HCT116 (cell line): ENCODE measurements around the gene IL1F10. TPM values are rescaled to one million over a fixed set of nuclear protein-coding genes. Genes with fewer than 3 reads are reported as not detected.

Experiments
- ATAC-seq: fragments of 200-7000 bp; cut with Tn5 transposase; 2 replicates; pipeline ENCODE4 v1.9.1; 2020; ENCODE audit warnings: mild to moderate bottlenecking, moderate library complexity
- BruUV-seq: library from RNA; stranded (reverse); fragments of 400-500 nt; replicated peaks from 2 replicates; lab custom pipeline; 2021; lab: Mats Ljungman, UMichigan
- CTCF ChIA-PET: fragments of 300-600 bp; sonication (Branson Sonifier 250); formaldehyde crosslinking; loops from one replicate; lab custom pipeline; 2021; ENCODE audit warnings: antibody characterized with exemption; lab: Charles Lee
- POLR2A ChIA-PET: fragments of 300-600, 350-600 bp; sonication (Branson Sonifier 250); formaldehyde crosslinking; loops from one replicate; lab custom pipeline; 2021; ENCODE audit warnings: antibody characterized with exemption; lab: Charles Lee
- RAD21 ChIA-PET, 2 experiments: fragments of 300-600 bp; sonication (Branson Sonifier 250); formaldehyde crosslinking; loops; one replicate each; lab custom pipeline; 2023; ENCODE audit warnings: low total read pairs in 2 of 2; ENCODE audit not compliant: uncharacterized antibody in 2 of 2, unreplicated experiment in 2 of 2, low non-redundant PET in 1 of 2; lab: Charles Lee
- DNase-seq: peaks from one replicate; pipeline ENCODE4 v3.0.0-alpha.2; 2010; ENCODE audit warnings: low read depth, low spot score
- H2AFZ ChIP-seq: fragments of 200-600 bp; shearing (Covaris generic), sonication (generic); 2 replicates; pipeline ENCODE4 v1.6.1; 2017; ENCODE audit warnings: low read depth, mixed run types, mixed read lengths, antibody characterized with exemption, low read length; ENCODE audit not compliant: poor library complexity, severe bottlenecking
- H3K27ac ChIP-seq: 2 replicates; pipeline ENCODE4 v1.5.1; 2012; ENCODE audit warnings: low read depth, low read length
- H3K27me3 ChIP-seq: fragments of 200-600 bp; sonication (generic); 2 replicates; pipeline ENCODE4 v1.6.1; 2016; ENCODE audit warnings: mixed run types, low read length, mixed read lengths; ENCODE audit not compliant: insufficient read depth
- H3K36me3 ChIP-seq, 2 experiments: fragments of 200-500 bp in 1 of 2; fragments of 200-600 bp in 1 of 2; sonication (Bioruptor generic) in 1 of 2; sonication (generic) in 1 of 2; 2 replicates each; pipeline versions ENCODE4 v1.5.1 to v1.6.1; 2014 to 2016; ENCODE audit warnings: low read length in 2 of 2, inconsistent platforms in 1 of 2, mixed read lengths in 1 of 2, mixed run types in 1 of 2; ENCODE audit not compliant: insufficient read depth in 2 of 2, control insufficient read depth in 1 of 2
- H3K4me1 ChIP-seq, 2 experiments: fragments of 200-600 bp in 1 of 2; sonication (generic) in 1 of 2; 2 replicates each; pipeline versions ENCODE4 v1.5.1 to v1.6.1; 2012 to 2017; ENCODE audit warnings: low read length in 2 of 2, inconsistent platforms in 1 of 2, mild to moderate bottlenecking in 1 of 2, mixed read lengths in 1 of 2, mixed run types in 1 of 2, moderate library complexity in 1 of 2; ENCODE audit not compliant: insufficient read depth in 2 of 2, control insufficient read depth in 1 of 2
- H3K4me2 ChIP-seq: fragments of 200-600 bp; sonication (generic); 2 replicates; pipeline ENCODE4 v1.6.1; 2017; ENCODE audit warnings: mixed run types, low read length, mixed read lengths
- H3K4me3 ChIP-seq, 2 experiments: fragments of 200-600 bp in 1 of 2; sonication (generic) in 1 of 2; replicated peaks in 1 of 2; 2 replicates each; pipeline ENCODE4 v1.5.1; 2011 to 2016; ENCODE audit warnings: low read length in 2 of 2, control low read depth in 1 of 2, low read depth in 1 of 2, mild to moderate bottlenecking in 1 of 2, mixed read lengths in 1 of 2, mixed run types in 1 of 2
- H3K79me2 ChIP-seq: fragments of 200-600 bp; sonication (generic); 2 replicates; pipeline ENCODE4 v1.6.1; 2017; ENCODE audit warnings: mild to moderate bottlenecking, mixed run types, low read length, moderate library complexity, mixed read lengths; ENCODE audit not compliant: insufficient read depth
- H3K9ac ChIP-seq: fragments of 200-600 bp; sonication (generic); 2 replicates; pipeline ENCODE4 v1.6.1; 2016; ENCODE audit warnings: low read length, mixed read lengths
- H3K9me2 ChIP-seq: fragments of 200-600 bp; sonication (generic), shearing (Covaris generic); 2 replicates; pipeline ENCODE4 v1.6.1; 2017; ENCODE audit warnings: mixed run types, mild to moderate bottlenecking, moderate library complexity; ENCODE audit not compliant: insufficient read depth
- H3K9me3 ChIP-seq, 2 experiments: fragments of 200-500 bp in 1 of 2; fragments of 200-600 bp in 1 of 2; sonication (Bioruptor generic) in 1 of 2; sonication (generic) in 1 of 2; 2 replicates each; pipeline ENCODE4 v1.6.1; 2014 to 2017; ENCODE audit warnings: low read length in 2 of 2, mixed read lengths in 2 of 2, inconsistent platforms in 1 of 2, low read depth in 1 of 2, mild to moderate bottlenecking in 1 of 2, mixed run types in 1 of 2, moderate library complexity in 1 of 2; ENCODE audit not compliant: control insufficient read depth in 1 of 2, insufficient read depth in 1 of 2
- H4K20me1 ChIP-seq: fragments of 200-600 bp; sonication (generic), shearing (Covaris generic); 2 replicates; pipeline ENCODE4 v1.6.1; 2017; ENCODE audit warnings: mixed run types, mild to moderate bottlenecking, moderate library complexity; ENCODE audit not compliant: insufficient read depth
- CBX3 ChIP-seq: IDR thresholded peaks from 2 replicates; pipeline ENCODE4 v1.6.1; 2012; ENCODE audit warnings: low read depth
- CEBPB ChIP-seq: IDR thresholded peaks from 2 replicates; pipeline ENCODE4 v1.6.1; 2012; ENCODE audit warnings: low read depth
- CTCF ChIP-seq, 3 experiments: fragments of 200-600 bp in 1 of 3; sonication (generic) in 1 of 3; IDR thresholded peaks in 2 of 3; conservative IDR thresholded peaks in 1 of 3; 2 replicates each; pipeline ENCODE4 v1.5.1; 2012 to 2017; ENCODE audit warnings: low read depth in 2 of 3, low read length in 2 of 3, antibody characterized with exemption in 1 of 3, borderline replicate concordance in 1 of 3, control low read depth in 1 of 3, mild to moderate bottlenecking in 1 of 3, mixed read lengths in 1 of 3, mixed run types in 1 of 3, moderate library complexity in 1 of 3; ENCODE audit not compliant: insufficient read depth in 1 of 3
- EZH2 ChIP-seq: fragments of 200-600 bp; sonication (generic); IDR thresholded peaks from 2 replicates; pipeline ENCODE4 v1.6.1; 2017; ENCODE audit warnings: antibody characterized with exemption, mixed run types
- EZH2phosphoT487 ChIP-seq: fragments of 200-600 bp; IDR thresholded peaks from 2 replicates; pipeline ENCODE4 v1.6.1; 2018; ENCODE audit warnings: antibody characterized with exemption, borderline replicate concordance
- FOSL1 ChIP-seq: IDR thresholded peaks from 2 replicates; pipeline ENCODE4 v1.6.1; 2012; ENCODE audit warnings: low read depth
- JUND ChIP-seq: IDR thresholded peaks from 2 replicates; pipeline ENCODE4 v1.6.1; 2012
- MAX ChIP-seq: IDR thresholded peaks from 2 replicates; pipeline ENCODE4 v1.6.1; 2012
- POLR2AphosphoS5 ChIP-seq: IDR thresholded peaks from 2 replicates; pipeline ENCODE4 v1.6.1; 2011; ENCODE audit warnings: mild to moderate bottlenecking, low read depth, low read length, moderate library complexity
- SIN3A ChIP-seq: IDR thresholded peaks from 2 replicates; pipeline ENCODE4 v1.6.1; 2012; ENCODE audit warnings: low read depth
- SP1 ChIP-seq: IDR thresholded peaks from 2 replicates; pipeline ENCODE4 v1.6.1; 2012; ENCODE audit warnings: low read depth
- TCF7L2 ChIP-seq: IDR thresholded peaks from 2 replicates; pipeline ENCODE4 v1.7.0; 2011; ENCODE audit warnings: borderline replicate concordance, inconsistent platforms; ENCODE audit not compliant: insufficient read depth, insufficient read length; ENCODE audit errors: extremely low read depth
- ZNF274 ChIP-seq: fragments of 200-500 bp; sonication (Bioruptor generic); IDR thresholded peaks from 2 replicates; pipeline ENCODE4 v1.6.1; 2014; ENCODE audit warnings: mild to moderate bottlenecking, low read depth, low read length, inconsistent platforms
- intact Hi-C: fragments of 100-400 bp; cut with micrococcal nuclease; formaldehyde crosslinking; loops from 2 replicates; pipeline ENCODE4 v1.10.0; 2022
- total RNA-seq: library from RNA; stranded (reverse); gene quantifications from one replicate; pipeline ENCODE4 v1.2.1, GENCODE V29; 2021; ENCODE audit not compliant: unreplicated experiment
- TF ChIP-seq, protein P1 (sequence below): IDR thresholded peaks from 2 replicates; pipeline ENCODE4 v1.6.1; 2012; ENCODE audit warnings: low read depth

Gene IL1F10
- total RNA-seq, 1 experiment from 2014 or later, result not detected

DNA sequence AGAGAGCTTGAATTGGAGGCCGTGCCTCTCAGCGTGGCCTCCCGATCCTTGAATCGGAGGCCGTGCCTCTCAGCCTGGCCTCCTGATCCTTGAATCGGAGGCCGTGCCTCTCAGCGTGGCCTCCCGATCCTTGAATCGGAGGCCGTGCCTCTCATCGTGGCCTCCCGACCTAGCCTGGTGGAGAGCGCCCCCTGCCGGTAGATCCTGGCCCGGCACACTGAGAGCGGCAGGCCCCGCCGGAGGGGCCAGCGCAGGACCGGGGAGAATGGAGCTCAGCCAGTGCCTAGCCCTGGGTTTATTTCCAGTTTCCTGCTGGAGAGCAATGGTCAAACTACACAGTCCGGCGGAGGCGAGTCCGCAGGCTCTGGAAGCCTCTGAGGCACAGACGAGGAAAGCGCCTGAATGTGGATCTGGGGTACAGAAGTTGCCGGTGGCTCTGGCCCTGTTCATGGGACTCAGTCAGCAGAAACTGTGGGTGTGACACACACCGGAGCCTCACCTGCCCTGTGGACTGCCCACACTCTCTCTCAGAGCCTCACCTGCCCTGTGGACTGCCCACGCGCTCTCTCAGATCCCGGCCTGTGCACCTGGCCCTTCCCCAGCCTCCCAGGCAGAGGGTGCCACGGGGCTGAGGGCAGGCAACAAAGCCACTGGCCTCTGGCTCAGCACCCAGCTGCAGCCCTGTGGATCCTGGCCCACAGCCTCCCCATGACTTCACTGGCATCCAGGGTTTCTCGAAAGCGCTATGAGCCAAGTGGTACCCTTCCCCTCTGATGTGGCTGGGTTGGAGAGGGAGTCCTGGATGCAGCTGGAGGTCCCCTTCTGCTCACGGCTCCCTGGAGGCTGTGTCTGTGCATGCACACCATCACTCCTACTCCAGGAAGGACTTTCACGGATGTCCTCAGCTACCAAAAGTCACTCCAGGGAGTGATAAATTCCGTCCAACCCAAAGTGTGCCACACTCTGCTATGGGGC lies 16.6 kb upstream of the IL1F10 start:
- H3K27me3 ChIP-seq, result no peaks in the 10 kb centered on the region
- DNase-seq, result no peak
- ChIA-PET RAD21 (no interaction called here), CTCF (no interaction called here), POLR2A (no interaction called here)
- TF ChIP-seq CTCF (IDR thresholded peaks at IDR 0.05 in 2 of 3, conservative IDR thresholded peaks at IDR 0.05 in 1 of 3; ENCODE audit: borderline replicate concordance in 1 of 3, insufficient read depth in 1 of 3, low read depth in 2 of 3, low read length in 2 of 3), result peak in 2 of 3 experiments; percentile 9 to 29; a peak in 1 of 6 replicates
- no peak for TF ChIP-seq MAX
- no peak overlapping the region for H3K4me2 ChIP-seq
- H3K36me3 ChIP-seq, result no peaks in the 10 kb centered on the region
- H3K9me2 ChIP-seq, result no peaks in the 10 kb centered on the region
- H3K79me2 ChIP-seq, result no peaks in the 10 kb centered on the region
- H3K4me1 ChIP-seq, result no peaks in the 10 kb centered on the region
- H3K4me3 ChIP-seq, result no peak overlapping the region
- no peak overlapping the region for H3K27ac ChIP-seq
- H4K20me1 ChIP-seq, result no peaks in the 10 kb centered on the region
- no TSS peak for BruUV-seq
- H2AFZ ChIP-seq, result no peak overlapping the region
- intact Hi-C loops, result no loop called here
- no peaks in the 10 kb centered on the region for H3K9me3 ChIP-seq
- H3K9ac ChIP-seq, result no peak overlapping the region
- no peak for ATAC-seq

GRCh38 chr2:113052396-113052917 lies 15.3 kb upstream of the IL1F10 start, which contains the start of gene IL36B:
TSS of gene IL36B (minus strand) at chr2:113052867.
- Histone ChIP-seq H3K4me3 (no peak within 1 kb of the TSS), H4K20me1 (no peaks in the 10 kb centered on the region), H3K9me2 (no peaks in the 10 kb centered on the region), H3K9ac (no peak within 1 kb of the TSS), H3K4me2 (no peak within 1 kb of the TSS), H3K27ac (no peak within 1 kb of the TSS), H2AFZ (no peak within 1 kb of the TSS), H3K9me3 (no peaks in the 10 kb centered on the region), H3K79me2 (no peaks in the 10 kb centered on the region), H3K36me3 (no peaks in the 10 kb centered on the region), H3K4me1 (no peaks in the 10 kb centered on the region), H3K27me3 (no peaks in the 10 kb centered on the region)
- CTCF ChIA-PET, result no interaction called here
- intact Hi-C loops, result no loop called here
- POLR2A ChIA-PET, result no interaction called here
- RAD21 ChIA-PET, result no interaction called here
- no TSS peak for BruUV-seq
- ATAC-seq (no peak), DNase-seq (no peak)
- no peak for TF ChIP-seq CEBPB
- TF ChIP-seq EZH2, result no peak
- TF ChIP-seq, protein P1, sequence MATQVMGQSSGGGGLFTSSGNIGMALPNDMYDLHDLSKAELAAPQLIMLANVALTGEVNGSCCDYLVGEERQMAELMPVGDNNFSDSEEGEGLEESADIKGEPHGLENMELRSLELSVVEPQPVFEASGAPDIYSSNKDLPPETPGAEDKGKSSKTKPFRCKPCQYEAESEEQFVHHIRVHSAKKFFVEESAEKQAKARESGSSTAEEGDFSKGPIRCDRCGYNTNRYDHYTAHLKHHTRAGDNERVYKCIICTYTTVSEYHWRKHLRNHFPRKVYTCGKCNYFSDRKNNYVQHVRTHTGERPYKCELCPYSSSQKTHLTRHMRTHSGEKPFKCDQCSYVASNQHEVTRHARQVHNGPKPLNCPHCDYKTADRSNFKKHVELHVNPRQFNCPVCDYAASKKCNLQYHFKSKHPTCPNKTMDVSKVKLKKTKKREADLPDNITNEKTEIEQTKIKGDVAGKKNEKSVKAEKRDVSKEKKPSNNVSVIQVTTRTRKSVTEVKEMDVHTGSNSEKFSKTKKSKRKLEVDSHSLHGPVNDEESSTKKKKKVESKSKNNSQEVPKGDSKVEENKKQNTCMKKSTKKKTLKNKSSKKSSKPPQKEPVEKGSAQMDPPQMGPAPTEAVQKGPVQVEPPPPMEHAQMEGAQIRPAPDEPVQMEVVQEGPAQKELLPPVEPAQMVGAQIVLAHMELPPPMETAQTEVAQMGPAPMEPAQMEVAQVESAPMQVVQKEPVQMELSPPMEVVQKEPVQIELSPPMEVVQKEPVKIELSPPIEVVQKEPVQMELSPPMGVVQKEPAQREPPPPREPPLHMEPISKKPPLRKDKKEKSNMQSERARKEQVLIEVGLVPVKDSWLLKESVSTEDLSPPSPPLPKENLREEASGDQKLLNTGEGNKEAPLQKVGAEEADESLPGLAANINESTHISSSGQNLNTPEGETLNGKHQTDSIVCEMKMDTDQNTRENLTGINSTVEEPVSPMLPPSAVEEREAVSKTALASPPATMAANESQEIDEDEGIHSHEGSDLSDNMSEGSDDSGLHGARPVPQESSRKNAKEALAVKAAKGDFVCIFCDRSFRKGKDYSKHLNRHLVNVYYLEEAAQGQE, result no peak
- TF ChIP-seq SIN3A, result no peak
- no peak for TF ChIP-seq FOSL1
- no peak for TF ChIP-seq POLR2AphosphoS5
- TF ChIP-seq TCF7L2, result no peak
- no peak for TF ChIP-seq SP1
- no peak for TF ChIP-seq EZH2phosphoT487
- no peak for TF ChIP-seq CBX3
- no peak for TF ChIP-seq JUND
- no peak for TF ChIP-seq ZNF274
